ENCODE results near the gene TMEM143.

DNA sequence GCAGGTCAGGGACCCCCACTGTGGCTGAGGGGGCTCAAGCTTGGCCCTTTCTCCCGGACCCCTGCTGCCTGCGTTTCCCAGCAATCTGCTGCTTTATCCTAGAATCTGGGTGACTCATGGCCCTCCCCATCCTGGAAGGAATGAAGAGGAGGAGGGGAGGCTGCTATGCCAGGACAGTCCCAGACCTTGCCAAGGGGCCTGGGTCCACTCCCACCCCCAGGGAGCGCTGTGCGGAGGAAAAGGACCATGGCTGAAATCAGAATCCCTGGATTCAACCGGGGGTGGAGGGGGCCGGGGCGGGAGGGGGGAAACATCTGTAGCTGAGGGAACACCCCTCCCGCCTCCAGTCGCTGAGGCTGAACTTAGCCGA lies 73.4 kb downstream of the TMEM143 start:
- TF ChIP-seq, protein P1, sequence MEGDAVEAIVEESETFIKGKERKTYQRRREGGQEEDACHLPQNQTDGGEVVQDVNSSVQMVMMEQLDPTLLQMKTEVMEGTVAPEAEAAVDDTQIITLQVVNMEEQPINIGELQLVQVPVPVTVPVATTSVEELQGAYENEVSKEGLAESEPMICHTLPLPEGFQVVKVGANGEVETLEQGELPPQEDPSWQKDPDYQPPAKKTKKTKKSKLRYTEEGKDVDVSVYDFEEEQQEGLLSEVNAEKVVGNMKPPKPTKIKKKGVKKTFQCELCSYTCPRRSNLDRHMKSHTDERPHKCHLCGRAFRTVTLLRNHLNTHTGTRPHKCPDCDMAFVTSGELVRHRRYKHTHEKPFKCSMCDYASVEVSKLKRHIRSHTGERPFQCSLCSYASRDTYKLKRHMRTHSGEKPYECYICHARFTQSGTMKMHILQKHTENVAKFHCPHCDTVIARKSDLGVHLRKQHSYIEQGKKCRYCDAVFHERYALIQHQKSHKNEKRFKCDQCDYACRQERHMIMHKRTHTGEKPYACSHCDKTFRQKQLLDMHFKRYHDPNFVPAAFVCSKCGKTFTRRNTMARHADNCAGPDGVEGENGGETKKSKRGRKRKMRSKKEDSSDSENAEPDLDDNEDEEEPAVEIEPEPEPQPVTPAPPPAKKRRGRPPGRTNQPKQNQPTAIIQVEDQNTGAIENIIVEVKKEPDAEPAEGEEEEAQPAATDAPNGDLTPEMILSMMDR (conservative IDR thresholded peaks at IDR 0.05; ENCODE audit: low read depth, low read length) = peak; percentile 19; the same call in 1 of the 2 replicates
- TF ChIP-seq EZH2 (IDR thresholded peaks at IDR 0.05; ENCODE audit: borderline replicate concordance, low read depth, low read length, poor library complexity, severe bottlenecking) = no peak

Measured in A673 (cell line).